Endothelial cell of umbilical vein (primary cell): ENCODE measurements around the gene SLC8A1. TPM values are rescaled to one million over a fixed set of nuclear protein-coding genes. Genes with fewer than 3 reads are reported as not detected.

Experiments used
- BruUV-seq: library from RNA; stranded (reverse); fragments of 400-500 nt; replicated peaks from 2 replicates; lab custom pipeline; 2021; lab: Mats Ljungman, UMichigan
- CTCF ChIA-PET: fragments of 300-600, 350-600 bp; sonication (Branson Sonifier 250); formaldehyde crosslinking; loops from one replicate; lab custom pipeline; 2021; ENCODE audit warnings: antibody characterized with exemption, inconsistent platforms; lab: Charles Lee
- POLR2A ChIA-PET: fragments of 300-600, 350-600 bp; sonication (Branson Sonifier 250); formaldehyde crosslinking; loops from one replicate; lab custom pipeline; 2021; ENCODE audit warnings: antibody characterized with exemption, inconsistent platforms; lab: Charles Lee
- DNase-seq: peaks from one replicate; pipeline ENCODE4 v3.0.0-alpha.2; 2011; ENCODE audit warnings: low read depth, low spot score
- FAIRE-seq: peaks from 2 replicates; lab custom pipeline; 2011; peaks lifted over from hg19 to GRCh38; lab: Jason Lieb, UNC
- H2AFZ ChIP-seq: 2 replicates; pipeline ENCODE4 v1.6.0; 2012; ENCODE audit warnings: low read depth, low read length, control low read depth, inconsistent platforms
- H3K27ac ChIP-seq: 2 replicates; pipeline ENCODE4 v1.5.1; 2011; ENCODE audit warnings: low read depth, mild to moderate bottlenecking, control low read depth, low read length, moderate library complexity; ENCODE audit not compliant: insufficient read depth
- H3K27me3 ChIP-seq, 2 experiments: 2 replicates each; pipeline versions ENCODE4 v1.6.0 to v1.6.1; 2011; ENCODE audit warnings: low read length in 2 of 2, mixed read lengths in 1 of 2; ENCODE audit not compliant: control insufficient read depth in 2 of 2, insufficient read depth in 2 of 2
- H3K36me3 ChIP-seq, 2 experiments: 2 replicates in 1 of 2; 3 replicates in 1 of 2; pipeline ENCODE4 v1.5.1; 2011; ENCODE audit warnings: low read length in 2 of 2, mild to moderate bottlenecking in 1 of 2, moderate library complexity in 1 of 2; ENCODE audit not compliant: control insufficient read depth in 2 of 2, insufficient read depth in 2 of 2; ENCODE audit errors: extremely low read depth in 1 of 2
- H3K4me1 ChIP-seq: 3 replicates; pipeline ENCODE4 v1.5.1; 2011; ENCODE audit warnings: mild to moderate bottlenecking, low read length; ENCODE audit not compliant: control insufficient read depth, insufficient read depth; ENCODE audit errors: extremely low read depth
- H3K4me2 ChIP-seq: 2 replicates; pipeline ENCODE4 v1.6.1; 2011; ENCODE audit warnings: low read length, control low read depth, mixed read lengths; ENCODE audit not compliant: insufficient read depth
- H3K4me3 ChIP-seq, 3 experiments: fragments of 200-600 bp in 1 of 3; sonication (generic), shearing (Covaris generic) in 1 of 3; replicated peaks in 1 of 3; 2 replicates each; pipeline ENCODE4 v1.5.1; 2011 to 2016; ENCODE audit warnings: control low read depth in 3 of 3, low read length in 3 of 3, mild to moderate bottlenecking in 2 of 3, inconsistent platforms in 1 of 3, low read depth in 1 of 3, moderate library complexity in 1 of 3; ENCODE audit not compliant: insufficient read depth in 1 of 3
- H3K79me2 ChIP-seq: 2 replicates; pipeline ENCODE4 v1.6.0; 2012; ENCODE audit warnings: low read length, inconsistent platforms; ENCODE audit not compliant: control insufficient read depth, insufficient read depth
- H3K9ac ChIP-seq: replicated peaks from 2 replicates; pipeline ENCODE3; 2011; ENCODE audit warnings: low read length, control low read depth; ENCODE audit not compliant: insufficient read depth; ENCODE audit errors: extremely low read depth
- H3K9me1 ChIP-seq: replicated peaks from 3 replicates; pipeline ENCODE4 v1.6.0; 2011; ENCODE audit warnings: mild to moderate bottlenecking, low read length; ENCODE audit not compliant: control insufficient read depth, insufficient read depth; ENCODE audit errors: extremely low read depth
- H3K9me3 ChIP-seq: replicated peaks from 2 replicates; pipeline ENCODE4 v1.5.1; 2012; ENCODE audit warnings: low read length, inconsistent platforms; ENCODE audit not compliant: control insufficient read depth, insufficient read depth
- H4K20me1 ChIP-seq: replicated peaks from 2 replicates; pipeline ENCODE3; 2011; ENCODE audit warnings: mild to moderate bottlenecking, low read length; ENCODE audit not compliant: control insufficient read depth, insufficient read depth; ENCODE audit errors: extremely low read depth
- CTCF ChIP-seq, 2 donors: IDR thresholded peaks; 1 replicate in 1 of 2; 2 replicates in 1 of 2; pipeline ENCODE4 v1.5.1; 2011; ENCODE audit warnings: low read length in 2 of 2, mild to moderate bottlenecking in 2 of 2, moderate library complexity in 2 of 2, control low read depth in 1 of 2, inconsistent platforms in 1 of 2, low read depth in 1 of 2; ENCODE audit not compliant: insufficient read depth in 1 of 2; ENCODE audit errors: extremely low read depth in 1 of 2
- EZH2 ChIP-seq: IDR thresholded peaks from 2 replicates; pipeline ENCODE4 v1.6.1; 2012; ENCODE audit warnings: borderline replicate concordance, low read depth, mild to moderate bottlenecking, moderate library complexity, low read length, inconsistent platforms; ENCODE audit not compliant: severe bottlenecking
- FOS ChIP-seq: IDR thresholded peaks from 2 replicates; pipeline ENCODE4 v1.6.1; 2011; ENCODE audit warnings: mild to moderate bottlenecking, low read length, moderate library complexity, borderline replicate concordance; ENCODE audit not compliant: insufficient read depth
- GATA2 ChIP-seq: IDR thresholded peaks from 2 replicates; pipeline ENCODE4 v1.7.0; 2011; ENCODE audit warnings: low read depth, mild to moderate bottlenecking, moderate library complexity, mixed read lengths, low read length; ENCODE audit not compliant: insufficient read length, insufficient read depth
- JUN ChIP-seq: IDR thresholded peaks from 2 replicates; pipeline ENCODE4 v1.6.1; 2011; ENCODE audit warnings: borderline replicate concordance, low read depth; ENCODE audit not compliant: insufficient read length, insufficient read depth
- MYC ChIP-seq: IDR thresholded peaks from one replicate; pipeline ENCODE4 v1.6.1; 2011; ENCODE audit warnings: mild to moderate bottlenecking, low read depth, low read length
- POLR2A ChIP-seq: IDR thresholded peaks from 2 replicates; pipeline ENCODE4 v1.6.1; 2012; ENCODE audit warnings: low read depth, mild to moderate bottlenecking, control low read depth, low read length
- POLR2AphosphoS5 ChIP-seq: IDR thresholded peaks from 2 replicates; pipeline ENCODE4 v1.6.1; 2012; ENCODE audit warnings: low read depth, mild to moderate bottlenecking, control low read depth, low read length, moderate library complexity; ENCODE audit not compliant: insufficient read depth
- dilution Hi-C: fragments of 300-500 bp; cut with MboI; formaldehyde crosslinking; loops from one replicate; pipeline ENCODE4 v1.15.0; 2019; ENCODE audit warnings: low sequenced_read_pairs; ENCODE audit not compliant: extremely low pct_ligation_motif_present
- intact Hi-C: fragments of 100-400 bp; cut with micrococcal nuclease; formaldehyde crosslinking; loops from one replicate; pipeline ENCODE4 v1.10.0; 2022
- polyA plus RNA-seq, 4 experiments: library from polyadenylated mRNA; depleted of rRNA in 3 of 4; stranded (reverse) in 3 of 4; unstranded in 1 of 4; fragments of >200 nt; gene quantifications; 2 replicates each; pipeline versions ENCODE4 v1.2.1 to v1.2.3, GENCODE V29; 2011 to 2012; ENCODE audit warnings: missing spikeins in 1 of 4
- total RNA-seq: library from RNA; stranded (reverse); gene quantifications from 2 replicates; pipeline ENCODE4 v1.2.3, GENCODE V29; 2021
- TF ChIP-seq, protein P1 (sequence below): IDR thresholded peaks from 2 replicates; pipeline ENCODE4 v1.6.1; 2011; ENCODE audit not compliant: insufficient read depth, insufficient read length

The SLC8A1 gene
- total and polyA plus RNA-seq, 2 donors (not counting 3 experiments of a cell fraction or from before 2014, with no cell fraction given) = 0.19 to 1.8 TPM

DNA sequence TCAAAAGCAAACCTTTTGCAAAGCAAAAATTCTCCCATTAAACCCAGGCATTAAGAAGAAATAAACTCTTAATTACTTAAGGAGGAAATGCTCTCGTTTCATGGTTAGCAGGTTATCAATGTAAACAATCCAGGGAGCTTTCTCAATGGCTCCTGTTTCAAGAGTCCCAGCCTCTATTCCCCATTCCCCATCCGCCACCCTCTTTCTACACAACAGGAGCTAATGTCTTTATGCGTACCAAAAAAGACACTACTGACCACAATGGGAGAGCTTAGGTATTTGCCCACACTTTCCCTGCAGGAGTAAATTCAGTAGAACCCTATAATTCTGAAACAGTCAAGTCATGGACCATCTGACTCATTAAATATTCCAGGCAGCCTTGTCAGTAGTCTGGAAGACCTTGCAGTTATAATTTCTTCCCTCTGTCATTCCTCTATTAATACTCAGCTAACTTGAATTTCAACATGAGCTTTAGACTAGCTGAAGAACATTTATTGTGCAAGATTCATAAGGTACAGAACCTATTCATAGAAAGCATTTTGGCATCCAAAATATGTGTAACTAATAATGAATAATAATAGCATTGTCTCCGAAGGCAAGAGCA, 48.6 kb downstream of the SLC8A1 start:
- Histone ChIP-seq H3K27me3 (no peaks in the 10 kb centered on the region), H3K4me1 (peaks cover 26% of the 10 kb centered on the region), H3K4me2 (no peak overlapping the region), H3K36me3 (no peaks in the 10 kb centered on the region), H3K9me3 (no peaks in the 10 kb centered on the region), H4K20me1 (no peaks in the 10 kb centered on the region), H3K9ac (no peak overlapping the region), H3K4me3 (no peak overlapping the region), H2AFZ (no peak overlapping the region), H3K9me1 (no peaks in the 10 kb centered on the region), H3K79me2 (no peaks in the 10 kb centered on the region), H3K27ac (no peak overlapping the region)
- intact Hi-C loops = no loop called here
- no peak for FAIRE-seq
- POLR2A ChIA-PET = no interaction called here
- TF ChIP-seq JUN (no peak), GATA2 (no peak), POLR2AphosphoS5 (no peak), POLR2A (no peak), FOS (no peak), EZH2 (no peak), MYC (no peak), CTCF (IDR thresholded peaks at IDR 0.05; ENCODE audit: extremely low read depth in 1 of 2, insufficient read depth in 1 of 2, low read depth in 1 of 2, low read length in 2 of 2) (no peak)
- TF ChIP-seq, protein P1, sequence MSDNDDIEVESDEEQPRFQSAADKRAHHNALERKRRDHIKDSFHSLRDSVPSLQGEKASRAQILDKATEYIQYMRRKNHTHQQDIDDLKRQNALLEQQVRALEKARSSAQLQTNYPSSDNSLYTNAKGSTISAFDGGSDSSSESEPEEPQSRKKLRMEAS = no peak
- no peak for DNase-seq
- BruUV-seq = no TSS peak
- CTCF ChIA-PET = interaction anchor here (0.9 to 1.5 kb wide), 3 partner anchors 15 to 44 kb away, joined by 4 to 7 read pairs (median 5); no protein-coding TSS in a partner anchor
- dilution Hi-C loops = no loop called here
